Keratinocyte (primary cell): Measurements from ENCODE around the gene NUP98. TPM values are rescaled to one million over a fixed set of nuclear protein-coding genes. Genes with fewer than 3 reads are reported as not detected.

Experiments used
- DNase-seq: peaks from one replicate; pipeline ENCODE4 v3.0.0-alpha.2; 2011; ENCODE audit warnings: low read depth, missing footprints, low spot score
- FAIRE-seq: peaks from 2 replicates; lab custom pipeline; 2011; peaks lifted over from hg19 to GRCh38; lab: Jason Lieb, UNC
- H2AFZ ChIP-seq: 2 replicates; pipeline ENCODE4 v1.6.0; 2012; ENCODE audit warnings: low read length, control low read depth, inconsistent platforms; ENCODE audit not compliant: control insufficient read depth
- H3K27ac ChIP-seq: 2 replicates; pipeline ENCODE4 v1.5.1; 2011; ENCODE audit warnings: low read length; ENCODE audit not compliant: control insufficient read depth, insufficient read depth
- H3K27me3 ChIP-seq: 3 replicates; pipeline ENCODE4 v1.6.0; 2011; ENCODE audit warnings: low read length; ENCODE audit not compliant: control insufficient read depth, insufficient read depth; ENCODE audit errors: extremely low read depth
- H3K36me3 ChIP-seq, 2 experiments: 2 replicates in 1 of 2; 3 replicates in 1 of 2; pipeline ENCODE4 v1.5.1; 2011; ENCODE audit warnings: low read length in 2 of 2, mild to moderate bottlenecking in 1 of 2; ENCODE audit not compliant: control insufficient read depth in 2 of 2, insufficient read depth in 2 of 2; ENCODE audit errors: extremely low read depth in 1 of 2
- H3K4me1 ChIP-seq: 3 replicates; pipeline ENCODE4 v1.5.1; 2011; ENCODE audit warnings: low read length; ENCODE audit not compliant: control insufficient read depth, insufficient read depth; ENCODE audit errors: extremely low read depth
- H3K4me2 ChIP-seq: 3 replicates; pipeline ENCODE4 v1.6.0; 2011; ENCODE audit warnings: low read depth, low read length; ENCODE audit not compliant: control insufficient read depth, insufficient read depth; ENCODE audit errors: extremely low read depth
- H3K4me3 ChIP-seq, 3 experiments: fragments of 200-600 bp in 1 of 3; sonication (generic) in 1 of 3; 2 replicates in 2 of 3; 3 replicates in 1 of 3; pipeline ENCODE4 v1.5.1; 2011 to 2016; ENCODE audit warnings: low read length in 3 of 3, mild to moderate bottlenecking in 3 of 3, control low read depth in 2 of 3, inconsistent platforms in 1 of 3, low read depth in 1 of 3, mixed read lengths in 1 of 3, mixed run types in 1 of 3, moderate library complexity in 1 of 3; ENCODE audit not compliant: control insufficient read depth in 2 of 3, insufficient read depth in 2 of 3; ENCODE audit errors: extremely low read depth in 1 of 3
- H3K79me2 ChIP-seq: 2 replicates; pipeline ENCODE4 v1.6.0; 2012; ENCODE audit warnings: low read length; ENCODE audit not compliant: control insufficient read depth, insufficient read depth
- H3K9ac ChIP-seq: 3 replicates; pipeline ENCODE4 v1.6.0; 2011; ENCODE audit warnings: low read length; ENCODE audit not compliant: control insufficient read depth, insufficient read depth; ENCODE audit errors: extremely low read depth
- H3K9me1 ChIP-seq: 3 replicates; pipeline ENCODE4 v1.6.0; 2011; ENCODE audit warnings: low read length; ENCODE audit not compliant: control insufficient read depth, insufficient read depth; ENCODE audit errors: extremely low read depth
- H3K9me3 ChIP-seq: 2 replicates; pipeline ENCODE4 v1.5.1; 2012; ENCODE audit warnings: low read depth, low read length; ENCODE audit not compliant: control insufficient read depth
- H4K20me1 ChIP-seq: 3 replicates; pipeline ENCODE4 v1.6.0; 2011; ENCODE audit warnings: low read length; ENCODE audit not compliant: control insufficient read depth, insufficient read depth; ENCODE audit errors: extremely low read depth
- EZH2 ChIP-seq: IDR thresholded peaks from one replicate; pipeline ENCODE4 v1.6.1; 2012; ENCODE audit warnings: inconsistent platforms, mild to moderate bottlenecking, low read length, moderate library complexity
- dilution Hi-C: fragments of 300-500 bp; cut with MboI; formaldehyde crosslinking; loops from one replicate; pipeline ENCODE4 v1.7.0; 2020; ENCODE audit warnings: low sequenced_read_pairs; ENCODE audit not compliant: extremely low pct_ligation_motif_present
- polyA plus RNA-seq, 5 experiments: library from polyadenylated mRNA; depleted of rRNA in 3 of 5; stranded (reverse) in 3 of 5; stranded (forward) in 1 of 5; unstranded in 1 of 5; fragments of >200 nt; gene quantifications; 1 replicate in 1 of 5; 2 replicates in 3 of 5; 3 replicates in 1 of 5; pipeline versions ENCODE4 v1.2.1 to v1.2.3, GENCODE V29; 2011 to 2012; ENCODE audit warnings: missing spikeins in 2 of 5, low read depth in 1 of 5, low replicate concordance in 1 of 5
- TF ChIP-seq, protein P1 (sequence below), 3 experiments: IDR thresholded peaks in 1 of 3; conservative IDR thresholded peaks in 1 of 3; optimal IDR thresholded peaks in 1 of 3; 2 replicates in 2 of 3; 3 replicates in 1 of 3; pipeline versions ENCODE3 to v1.5.1; 2011; ENCODE audit warnings: low read length in 3 of 3, mild to moderate bottlenecking in 3 of 3, moderate library complexity in 2 of 3, control low read depth in 1 of 3, inconsistent platforms in 1 of 3; ENCODE audit not compliant: insufficient read depth in 2 of 3; ENCODE audit errors: extremely low read depth in 1 of 3

Gene NUP98
- polyA plus RNA-seq, 1 donor (not counting 4 experiments of a cell fraction or from before 2014, with no cell fraction given) = 66.9 TPM

DNA sequence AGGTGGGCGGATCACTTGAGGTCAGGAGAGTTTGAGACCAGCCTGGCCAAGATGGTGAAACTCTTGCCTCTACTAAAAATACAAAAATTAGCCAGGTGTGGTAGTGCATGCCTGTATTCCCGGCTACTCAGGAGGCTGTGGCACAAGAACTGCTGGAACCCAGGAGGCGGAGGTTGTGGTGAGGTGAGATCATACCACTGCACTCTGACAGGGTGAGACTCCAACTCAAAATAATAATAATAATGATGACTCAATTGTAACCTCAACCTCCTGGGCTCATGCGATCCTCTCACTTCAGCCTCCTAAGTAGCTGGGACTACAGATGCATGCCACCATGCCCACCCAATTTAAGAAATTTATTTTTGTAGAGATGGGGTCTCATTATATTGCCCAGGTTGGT is 110.6 kb downstream of the NUP98 start:
- TF ChIP-seq EZH2 = no peak
- TF ChIP-seq, protein P1, sequence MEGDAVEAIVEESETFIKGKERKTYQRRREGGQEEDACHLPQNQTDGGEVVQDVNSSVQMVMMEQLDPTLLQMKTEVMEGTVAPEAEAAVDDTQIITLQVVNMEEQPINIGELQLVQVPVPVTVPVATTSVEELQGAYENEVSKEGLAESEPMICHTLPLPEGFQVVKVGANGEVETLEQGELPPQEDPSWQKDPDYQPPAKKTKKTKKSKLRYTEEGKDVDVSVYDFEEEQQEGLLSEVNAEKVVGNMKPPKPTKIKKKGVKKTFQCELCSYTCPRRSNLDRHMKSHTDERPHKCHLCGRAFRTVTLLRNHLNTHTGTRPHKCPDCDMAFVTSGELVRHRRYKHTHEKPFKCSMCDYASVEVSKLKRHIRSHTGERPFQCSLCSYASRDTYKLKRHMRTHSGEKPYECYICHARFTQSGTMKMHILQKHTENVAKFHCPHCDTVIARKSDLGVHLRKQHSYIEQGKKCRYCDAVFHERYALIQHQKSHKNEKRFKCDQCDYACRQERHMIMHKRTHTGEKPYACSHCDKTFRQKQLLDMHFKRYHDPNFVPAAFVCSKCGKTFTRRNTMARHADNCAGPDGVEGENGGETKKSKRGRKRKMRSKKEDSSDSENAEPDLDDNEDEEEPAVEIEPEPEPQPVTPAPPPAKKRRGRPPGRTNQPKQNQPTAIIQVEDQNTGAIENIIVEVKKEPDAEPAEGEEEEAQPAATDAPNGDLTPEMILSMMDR (optimal IDR thresholded peaks at IDR 0.05 in 1 of 3, IDR thresholded peaks at IDR 0.05 in 1 of 3, conservative IDR thresholded peaks at IDR 0.05 in 1 of 3; ENCODE audit: extremely low read depth in 1 of 3, insufficient read depth in 2 of 3, low read length in 3 of 3) = no peak
- no peak for FAIRE-seq
- no peak overlapping the region for H2AFZ ChIP-seq
- H3K27me3 ChIP-seq = no peaks in the 10 kb centered on the region
- H4K20me1 ChIP-seq = no peaks in the 10 kb centered on the region
- peaks cover 26 to 30% of the 10 kb centered on the region in 2 experiments for H3K36me3 ChIP-seq
- no peak overlapping the region for H3K9ac ChIP-seq
- H3K27ac ChIP-seq = no peak overlapping the region
- no peaks in the 10 kb centered on the region for H3K9me3 ChIP-seq
- H3K4me3 ChIP-seq = no peak overlapping the region
- DNase-seq = no peak
- no peaks in the 10 kb centered on the region for H3K79me2 ChIP-seq
- no peak overlapping the region for H3K4me2 ChIP-seq
- dilution Hi-C loops = no loop called here
- no peaks in the 10 kb centered on the region for H3K4me1 ChIP-seq
- no peaks in the 10 kb centered on the region for H3K9me1 ChIP-seq

DNA sequence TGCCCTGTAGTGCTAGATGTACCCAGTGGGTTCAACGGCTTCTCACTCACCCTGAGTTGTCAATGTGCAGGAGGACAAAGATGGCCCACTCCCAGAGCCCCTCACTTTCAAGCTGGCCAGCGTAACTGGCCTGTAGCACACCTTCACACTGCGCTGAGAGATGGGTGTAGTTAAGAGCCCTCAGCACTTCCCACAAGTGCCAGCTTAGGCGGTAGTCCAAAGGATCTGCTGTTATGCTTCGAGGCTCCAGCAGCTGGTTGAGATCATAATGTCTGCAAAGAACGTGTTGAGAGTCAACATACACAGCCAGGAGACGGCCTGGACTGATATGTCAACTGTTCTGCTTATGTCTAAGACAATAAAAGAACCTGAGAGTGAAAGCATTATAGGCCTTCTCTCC is 111.4 kb downstream of the NUP98 start:
- H3K9me3 ChIP-seq = no peaks in the 10 kb centered on the region
- no peak for TF ChIP-seq EZH2
- TF ChIP-seq, protein P1 (optimal IDR thresholded peaks at IDR 0.05 in 1 of 3, IDR thresholded peaks at IDR 0.05 in 1 of 3, conservative IDR thresholded peaks at IDR 0.05 in 1 of 3; ENCODE audit: extremely low read depth in 1 of 3, insufficient read depth in 2 of 3, low read length in 3 of 3) = no peak
- DNase-seq (no peak), FAIRE-seq (no peak)
- H3K36me3 ChIP-seq = peaks cover 25 to 27% of the 10 kb centered on the region in 2 experiments
- no peaks in the 10 kb centered on the region for H3K27me3 ChIP-seq
- H4K20me1 ChIP-seq = no peaks in the 10 kb centered on the region
- H3K9me1 ChIP-seq = no peaks in the 10 kb centered on the region
- H3K4me3 ChIP-seq = no peak overlapping the region
- H3K27ac ChIP-seq = no peak overlapping the region
- no peaks in the 10 kb centered on the region for H3K4me1 ChIP-seq
- dilution Hi-C loops = no loop called here
- no peak overlapping the region for H3K4me2 ChIP-seq
- no peaks in the 10 kb centered on the region for H3K79me2 ChIP-seq
- H2AFZ ChIP-seq = no peak overlapping the region
- no peak overlapping the region for H3K9ac ChIP-seq
